Effector CD4-positive, alpha-beta T cell (primary cell): Measurements from ENCODE around the gene GLDN.

Experiments used
- DNase-seq: peaks from one replicate; pipeline ENCODE4 v3.0.0-alpha.2; 2020

GLDN gene

DNA sequence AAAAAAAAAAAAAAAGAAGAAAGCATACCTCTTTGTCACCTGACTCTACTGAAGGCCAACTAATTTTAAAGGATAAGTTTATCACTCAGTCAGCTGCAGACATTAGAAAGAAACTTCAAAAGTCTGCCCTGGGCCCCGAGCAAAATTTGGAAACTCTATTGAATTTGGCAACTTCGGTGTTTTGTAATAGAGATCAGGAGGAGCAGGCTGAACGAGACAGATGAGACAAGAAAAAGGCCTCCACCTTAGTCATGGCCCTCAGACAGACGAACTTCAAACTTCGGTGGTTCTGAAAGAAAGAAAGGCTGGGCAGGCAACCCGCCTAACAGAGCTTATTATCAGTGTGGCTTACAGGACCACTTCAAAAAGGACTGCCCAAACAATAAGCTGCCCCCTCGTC, 18.5 kb downstream of the GLDN start:
- no peak for DNase-seq

- DNase-seq = no peak
Observed at GRCh38 chr15:51363383-51363782, 21.9 kb downstream of the GLDN start.

- no peak for DNase-seq
Observed at GRCh38 chr15:51365417-51365816, 24.0 kb downstream of the GLDN start.

DNA sequence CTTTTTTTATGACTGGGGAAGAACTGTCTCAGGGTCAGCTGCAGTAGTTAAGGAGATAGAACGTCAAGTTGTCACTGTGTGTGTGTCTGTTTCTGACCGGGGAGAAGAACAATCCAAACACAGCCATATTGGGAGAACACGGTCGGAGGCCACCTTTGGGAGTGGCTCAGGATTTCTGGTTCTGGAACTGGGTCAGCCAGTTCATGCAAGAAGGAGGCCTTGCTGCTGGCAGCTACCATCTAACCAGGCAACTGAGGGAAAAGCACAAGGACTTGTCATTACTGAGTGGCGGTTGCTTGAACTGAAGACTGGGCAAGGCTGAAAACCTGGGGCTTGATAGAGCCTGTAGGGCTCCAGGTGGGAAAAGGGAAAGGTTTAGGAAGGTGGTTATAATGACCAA, 24.6 kb downstream of the GLDN start:
- no peak for DNase-seq

DNA sequence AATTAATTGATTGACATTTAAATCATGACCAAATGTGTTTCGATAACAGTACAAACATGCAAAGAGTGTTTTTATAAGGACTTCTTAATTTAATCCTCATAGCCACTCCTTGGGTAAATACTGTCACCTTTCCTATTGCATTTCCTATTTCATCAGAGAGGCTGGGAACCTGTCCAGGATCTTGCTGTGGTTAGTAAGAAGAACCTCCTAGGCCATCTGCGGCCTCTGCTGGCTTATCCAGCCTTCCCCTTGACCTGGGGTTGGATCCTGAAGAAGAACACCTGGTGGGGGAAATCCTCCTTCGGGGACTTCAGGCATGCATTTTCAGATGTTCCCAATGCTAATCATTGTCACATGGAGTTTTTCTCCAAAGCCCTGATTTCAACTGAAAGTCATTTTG, 25.5 kb downstream of the GLDN start:
- no peak for DNase-seq

- no peak for DNase-seq
Observed at GRCh38 chr15:51367322-51367976, 26.0 kb downstream of the GLDN start.

DNA sequence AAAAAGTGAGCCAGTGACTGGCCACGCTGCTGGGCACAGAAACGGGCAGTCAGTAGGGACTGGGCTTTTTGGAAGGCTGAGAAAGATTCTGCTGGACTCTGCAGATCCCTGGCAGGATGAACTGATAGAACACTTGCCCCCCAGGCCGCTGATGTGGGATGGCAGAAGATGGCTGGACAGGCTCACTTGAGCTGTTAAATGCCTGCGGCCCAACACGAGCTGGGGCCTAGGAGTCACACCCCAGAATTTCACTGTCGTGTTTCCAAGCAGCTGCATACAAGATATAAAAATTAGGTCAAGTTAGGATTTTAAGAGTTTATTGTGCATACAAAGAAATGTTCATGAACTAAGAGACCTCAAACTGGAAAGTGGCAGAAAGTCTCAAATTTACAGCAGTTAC, 26.9 kb downstream of the GLDN start:
- DNase-seq = no peak

GRCh38 chr15:51368751-51369450, 27.4 kb downstream of the GLDN start:
- DNase-seq = no peak

DNA sequence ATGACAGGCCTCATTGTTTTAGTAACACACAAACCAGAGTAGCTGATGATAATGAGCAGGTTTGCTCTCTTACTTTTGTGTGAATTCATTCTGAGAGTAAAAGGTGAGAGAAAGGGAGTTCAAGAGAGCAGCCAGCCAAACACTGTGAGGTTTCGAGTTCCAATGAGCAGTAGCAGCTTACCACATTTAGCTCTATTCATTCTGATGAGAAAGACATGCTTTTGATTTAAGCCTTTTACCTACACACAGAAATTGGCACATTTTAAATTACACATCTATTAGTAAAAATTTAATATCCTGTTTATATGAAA, 28.0 kb downstream of the GLDN start:
- no peak for DNase-seq

DNA sequence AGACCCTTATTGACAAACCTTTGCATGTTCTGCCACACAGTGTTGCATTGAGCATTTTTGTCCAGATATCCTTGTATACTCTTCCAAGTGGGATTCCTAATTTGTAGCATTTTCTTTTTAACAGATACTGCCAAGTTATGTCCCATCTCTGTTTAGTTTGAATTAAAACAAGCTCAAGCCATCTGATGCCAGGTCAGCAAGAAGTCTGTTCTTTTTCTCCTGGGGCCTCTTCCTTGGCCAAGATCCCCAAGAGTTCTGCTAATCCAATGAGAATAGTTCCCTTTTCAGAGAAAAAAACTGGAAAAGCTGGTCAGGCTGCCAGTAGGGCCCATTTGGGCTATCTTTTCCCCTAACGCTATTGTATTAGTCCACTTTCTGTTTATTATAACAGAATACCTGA, 29.8 kb downstream of the GLDN start:
- DNase-seq = no peak

GRCh38 chr15:51374131-51374530, 32.7 kb downstream of the GLDN start:
- no peak for DNase-seq

DNA sequence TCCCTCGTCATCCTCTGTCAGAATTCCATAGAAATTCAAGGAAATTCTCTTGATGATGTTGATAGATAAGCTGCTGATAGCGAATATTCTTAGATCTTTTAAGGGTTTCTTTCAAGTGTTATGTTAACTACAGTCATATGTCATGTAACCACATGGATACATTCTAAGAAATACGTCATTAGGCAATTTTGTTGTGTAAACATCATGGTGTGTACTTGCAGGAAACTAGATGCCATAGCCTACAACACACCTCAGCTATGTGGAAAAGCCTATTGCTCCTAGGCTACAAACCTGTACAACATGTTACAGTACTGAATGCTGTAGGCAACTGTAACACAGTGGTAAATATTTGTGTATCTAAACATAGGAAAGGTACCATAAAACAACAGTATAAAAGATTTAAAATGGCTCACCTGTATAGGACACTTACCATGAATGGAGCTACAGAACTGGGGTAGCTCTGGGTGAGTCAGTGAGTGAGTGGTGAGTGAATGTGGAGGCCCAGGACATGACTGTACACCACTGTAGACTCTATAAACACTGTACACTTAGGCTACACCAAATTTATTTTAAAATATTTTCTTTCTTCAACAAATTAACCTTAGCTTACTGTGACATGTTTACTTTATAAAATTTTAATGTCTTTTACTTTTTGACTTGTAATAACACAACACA, 34.6 kb downstream of the GLDN start:
- no peak for DNase-seq

GRCh38 chr15:51377038-51377786, 35.8 kb downstream of the GLDN start:
- DNase-seq = no peak

DNA sequence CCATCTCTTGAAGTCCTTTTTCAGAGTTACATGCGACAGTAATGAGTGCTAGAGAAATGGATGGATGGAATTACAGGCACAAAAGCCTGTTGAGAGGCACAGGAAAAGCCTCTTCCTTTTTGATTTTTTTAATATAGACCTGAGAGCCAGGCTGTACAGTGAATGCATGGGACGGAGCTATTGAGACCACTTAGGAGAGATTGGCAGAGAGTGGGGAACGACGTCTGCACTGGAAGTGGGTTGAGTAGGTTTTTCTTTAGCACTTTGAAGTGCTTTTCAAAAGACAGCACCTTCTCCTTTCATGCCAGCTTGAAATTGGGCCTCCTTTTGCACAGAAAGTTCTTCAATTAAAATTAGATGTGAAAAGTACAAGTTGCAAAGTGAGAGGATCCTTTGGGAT, 37.0 kb downstream of the GLDN start:
- DNase-seq = no peak

- no peak for DNase-seq
Observed at GRCh38 chr15:51379390-51379789, 37.9 kb downstream of the GLDN start.

GRCh38 chr15:51380999-51381806, 39.7 kb downstream of the GLDN start:
- DNase-seq = no peak

- DNase-seq = no peak
Observed at GRCh38 chr15:51382787-51383186, 41.3 kb downstream of the GLDN start.

DNA sequence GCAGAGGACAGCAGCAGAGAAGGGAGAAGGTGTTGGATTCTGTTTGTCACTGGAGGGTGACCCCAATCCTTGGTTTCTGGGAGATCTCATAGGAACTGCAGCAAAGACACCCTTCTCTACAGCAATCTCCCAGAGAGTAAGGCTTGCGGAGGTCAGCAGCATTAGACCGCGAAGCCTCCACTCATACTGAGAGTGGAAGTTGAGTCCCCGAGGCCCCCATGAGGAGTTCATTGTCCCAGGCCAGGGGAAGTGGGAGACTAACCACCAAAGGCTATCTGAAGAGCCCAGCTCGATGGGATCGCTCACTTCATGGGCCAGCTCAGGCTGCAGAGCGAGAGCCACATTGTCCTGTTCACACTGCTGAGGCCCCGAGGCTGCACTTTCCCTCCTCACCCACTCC, 44.6 kb downstream of the GLDN start:
- no peak for DNase-seq

- DNase-seq = no peak
Observed at GRCh38 chr15:51386486-51386885, 45.0 kb downstream of the GLDN start.

GRCh38 chr15:51386960-51387698, 45.7 kb downstream of the GLDN start:
- DNase-seq = no peak

DNA sequence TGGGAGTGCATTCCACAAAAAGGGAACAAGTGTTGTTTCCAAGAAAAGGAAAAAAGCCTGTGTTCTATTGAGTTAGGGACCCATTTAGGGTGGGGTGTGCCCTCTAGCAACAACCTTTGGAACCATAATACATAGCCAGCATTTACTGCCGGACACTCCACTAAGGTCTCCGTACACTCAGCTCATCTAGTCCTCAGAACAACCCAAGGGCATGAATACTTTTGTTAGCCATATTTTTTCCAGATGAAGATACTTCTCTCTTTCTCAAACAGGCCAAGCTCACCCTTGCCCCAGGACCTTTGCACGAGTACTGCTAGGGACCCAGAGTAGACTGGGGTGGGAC, 46.2 kb downstream of the GLDN start:
- no peak for DNase-seq

GRCh38 chr15:51388726-51389125, 47.3 kb downstream of the GLDN start:
- no peak for DNase-seq
